NT2/D1 (cell line): ENCODE measurements around the gene KRT34.
A peak's percentile ranks its signal among the peaks of the same experiment; 100 is the strongest.

Experiments used
- DNase-seq: peaks from one replicate; pipeline ENCODE4 v3.0.0-alpha.2; 2011; ENCODE audit warnings: low read depth, low spot score
- H3K27me3 ChIP-seq: 2 replicates; pipeline ENCODE4 v1.6.0; 2011; ENCODE audit warnings: mild to moderate bottlenecking; ENCODE audit not compliant: insufficient read length, insufficient read depth
- H3K36me3 ChIP-seq: 2 replicates; pipeline ENCODE4 v1.6.1; 2011; ENCODE audit warnings: mild to moderate bottlenecking, low read length, mixed read lengths; ENCODE audit not compliant: insufficient read depth, insufficient read length
- H3K4me1 ChIP-seq: 2 replicates; pipeline ENCODE4 v1.5.1; 2011; ENCODE audit not compliant: insufficient read depth, insufficient read length
- H3K4me3 ChIP-seq: 2 replicates; pipeline ENCODE4 v1.5.1; 2011; ENCODE audit warnings: low read depth; ENCODE audit not compliant: insufficient read length
- H3K9ac ChIP-seq: 2 replicates; pipeline ENCODE4 v1.6.0; 2011; ENCODE audit warnings: low read depth; ENCODE audit not compliant: insufficient read length
- H3K9me3 ChIP-seq: 2 replicates; pipeline ENCODE4 v1.5.1; 2011; ENCODE audit warnings: mild to moderate bottlenecking, low read length; ENCODE audit not compliant: insufficient read depth
- SUZ12 ChIP-seq: IDR thresholded peaks from 2 replicates; pipeline ENCODE4 v1.6.1; 2011; ENCODE audit not compliant: insufficient read length, insufficient read depth; ENCODE audit errors: extremely low read depth
- YY1 ChIP-seq: IDR thresholded peaks from 2 replicates; pipeline ENCODE4 v1.6.1; 2011; ENCODE audit not compliant: insufficient read length, insufficient read depth
- ZNF274 ChIP-seq: IDR thresholded peaks from 2 replicates; pipeline ENCODE4 v1.6.1; 2011; ENCODE audit warnings: mild to moderate bottlenecking, low read depth, low read length

Gene KRT34

GRCh38 chr17:41334385-41335305 lies 47.5 kb downstream of the KRT34 start:
- no peak for DNase-seq
- Histone ChIP-seq H3K9ac (no peak overlapping the region), H3K9me3 (no peaks in the 10 kb centered on the region), H3K4me3 (no peak overlapping the region), H3K27me3 (no peaks in the 10 kb centered on the region), H3K4me1 (peaks cover 2% of the 10 kb centered on the region), H3K36me3 (no peaks in the 10 kb centered on the region)
- TF ChIP-seq YY1 = no peak
- no peak for TF ChIP-seq ZNF274

DNA sequence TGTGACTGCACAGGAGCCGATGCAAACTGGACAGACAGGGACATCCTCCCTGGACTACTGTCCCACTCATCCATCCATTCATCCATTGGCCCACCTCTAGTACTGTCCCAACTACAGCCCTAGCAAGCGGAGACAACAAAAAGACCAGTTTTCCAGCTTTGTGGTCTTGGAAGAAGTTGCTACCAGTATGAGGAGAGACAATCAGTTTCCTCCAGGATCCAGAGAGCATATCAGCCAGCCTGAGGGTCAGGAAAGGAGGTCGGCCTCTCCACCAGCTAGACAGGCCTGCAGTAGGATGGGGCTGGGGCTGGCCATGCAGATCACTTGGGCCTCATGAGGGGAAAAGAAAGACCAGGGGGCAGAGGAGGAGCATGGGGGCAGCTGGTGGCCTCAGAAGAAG lies 48.3 kb downstream of the KRT34 start:
- H3K36me3 ChIP-seq = no peaks in the 10 kb centered on the region
- no peaks in the 10 kb centered on the region for H3K27me3 ChIP-seq
- no peak for TF ChIP-seq ZNF274
- no peak for TF ChIP-seq SUZ12
- no peak for TF ChIP-seq YY1
- peaks cover 2% of the 10 kb centered on the region for H3K4me1 ChIP-seq
- no peaks in the 10 kb centered on the region for H3K9me3 ChIP-seq
- DNase-seq = no peak
- no peak overlapping the region for H3K4me3 ChIP-seq
- no peak overlapping the region for H3K9ac ChIP-seq

GRCh38 chr17:41333098-41333497 lies 49.0 kb downstream of the KRT34 start:
- H3K4me1 ChIP-seq = peaks cover 2% of the 10 kb centered on the region
- H3K9ac ChIP-seq = no peak overlapping the region
- H3K9me3 ChIP-seq = no peaks in the 10 kb centered on the region
- no peaks in the 10 kb centered on the region for H3K36me3 ChIP-seq
- H3K4me3 ChIP-seq = no peak overlapping the region
- no peak for TF ChIP-seq ZNF274
- TF ChIP-seq YY1 = no peak
- no peak for TF ChIP-seq SUZ12
- no peak for DNase-seq
- no peaks in the 10 kb centered on the region for H3K27me3 ChIP-seq

GRCh38 chr17:41332239-41332638 lies 49.9 kb downstream of the KRT34 start:
- no peak overlapping the region for H3K9ac ChIP-seq
- no peak for TF ChIP-seq SUZ12
- TF ChIP-seq ZNF274 = no peak
- no peak for TF ChIP-seq YY1
- no peak overlapping the region for H3K4me3 ChIP-seq
- no peaks in the 10 kb centered on the region for H3K27me3 ChIP-seq
- peaks cover 2% of the 10 kb centered on the region for H3K4me1 ChIP-seq
- H3K36me3 ChIP-seq = no peaks in the 10 kb centered on the region
- no peaks in the 10 kb centered on the region for H3K9me3 ChIP-seq
- no peak for DNase-seq

DNA sequence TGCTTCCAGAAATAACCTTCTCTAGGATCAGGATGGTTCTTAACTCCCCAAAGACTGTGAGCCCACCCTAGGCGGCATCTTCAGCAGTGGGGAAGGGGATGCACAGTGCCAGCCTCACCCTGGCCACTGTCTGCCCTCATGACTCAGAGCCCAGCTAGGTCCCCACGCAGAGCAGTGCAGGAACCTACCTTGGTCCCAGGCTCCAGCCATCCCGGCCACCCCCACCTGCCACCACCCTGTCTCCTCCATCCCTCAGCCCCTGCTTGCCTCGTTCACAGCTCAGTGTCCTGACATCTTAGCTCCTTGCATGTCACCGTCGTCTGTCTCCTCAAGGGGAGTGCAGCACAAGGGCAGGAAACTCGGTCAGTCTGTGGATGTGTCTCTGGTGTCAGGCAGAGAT lies 50.5 kb downstream of the KRT34 start:
- Histone ChIP-seq H3K9ac (no peak overlapping the region), H3K27me3 (no peaks in the 10 kb centered on the region), H3K4me3 (no peak overlapping the region), H3K9me3 (no peaks in the 10 kb centered on the region), H3K4me1 (peaks cover 2% of the 10 kb centered on the region), H3K36me3 (no peaks in the 10 kb centered on the region)
- DNase-seq = no peak
- TF ChIP-seq ZNF274 (no peak), SUZ12 (no peak), YY1 (no peak)

DNA sequence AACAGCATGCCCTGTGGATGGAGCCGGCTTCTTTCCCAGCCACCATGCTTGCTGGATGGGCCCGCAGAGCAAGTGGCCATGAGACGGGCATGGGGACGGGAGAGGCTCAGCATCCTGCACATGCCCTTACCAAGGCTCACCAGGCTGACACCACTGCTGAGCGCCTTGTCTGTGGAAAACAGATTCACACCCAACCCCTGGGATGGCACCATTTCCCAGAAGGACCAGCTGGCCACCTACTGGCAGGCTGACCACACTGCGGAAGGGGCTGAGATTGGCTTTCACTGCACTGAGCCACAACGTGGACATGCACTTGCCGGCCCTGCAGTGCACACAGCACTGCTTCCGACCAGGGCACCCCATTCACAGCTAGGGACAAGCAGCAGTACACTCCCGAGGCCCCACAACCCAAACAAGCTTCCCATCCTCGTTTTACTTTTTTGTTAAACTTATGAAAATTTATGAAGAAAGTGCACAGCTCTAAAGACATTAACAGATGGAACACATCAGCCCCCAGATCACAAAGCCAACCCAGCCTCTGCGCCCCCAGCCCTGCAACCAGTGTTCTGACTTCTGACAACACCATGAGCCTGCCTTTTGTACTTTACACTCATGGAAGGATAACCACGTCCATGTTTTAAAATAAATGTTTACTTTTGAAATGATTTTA lies 52.7 kb downstream of the KRT34 start:
- H3K36me3 ChIP-seq = no peaks in the 10 kb centered on the region
- peak; percentile 22 for DNase-seq
- TF ChIP-seq SUZ12 = no peak
- TF ChIP-seq ZNF274 = no peak
- no peak for TF ChIP-seq YY1
- peaks cover under 1% of the 10 kb centered on the region for H3K4me1 ChIP-seq
- no peaks in the 10 kb centered on the region for H3K27me3 ChIP-seq
- no peak overlapping the region for H3K9ac ChIP-seq
- no peak overlapping the region for H3K4me3 ChIP-seq
- no peaks in the 10 kb centered on the region for H3K9me3 ChIP-seq

GRCh38 chr17:41328207-41328606 lies 53.9 kb downstream of the KRT34 start:
- Histone ChIP-seq H3K27me3 (no peaks in the 10 kb centered on the region), H3K9me3 (no peaks in the 10 kb centered on the region), H3K4me3 (no peak overlapping the region), H3K36me3 (no peaks in the 10 kb centered on the region), H3K9ac (no peak overlapping the region), H3K4me1 (peaks cover under 1% of the 10 kb centered on the region)
- no peak for TF ChIP-seq SUZ12
- no peak for TF ChIP-seq ZNF274
- no peak for TF ChIP-seq YY1
- no peak for DNase-seq
